Fibroblast of skin of back (primary cell): Measurements from ENCODE around the gene ACVR1.

Experiments
- DNase-seq: peaks from one replicate; pipeline ENCODE4 v3.0.0-alpha.2; 2013

The ACVR1 gene

GRCh38 chr2:157692768-157693167, 183.4 kb downstream of the ACVR1 start:
- peak; percentile 92 for DNase-seq

DNA sequence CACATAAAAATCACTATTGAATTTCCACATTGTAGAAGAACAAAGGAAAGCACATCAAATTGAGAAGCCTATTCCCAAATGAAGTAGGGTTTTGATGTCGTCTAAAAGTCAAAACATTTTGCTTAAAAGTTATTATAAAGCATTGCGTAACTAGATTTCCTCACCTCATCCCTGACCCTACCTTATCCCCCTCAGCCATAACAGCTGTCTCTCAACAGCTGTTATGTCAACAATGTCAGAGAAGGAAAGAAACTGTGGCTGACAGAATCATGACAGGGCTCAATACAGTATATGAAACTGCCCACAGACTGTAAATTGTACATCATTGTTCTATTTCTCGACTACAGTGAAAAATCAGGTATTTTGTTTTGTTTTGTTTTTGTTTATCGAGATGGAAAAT, 184.4 kb downstream of the ACVR1 start:
- no peak for DNase-seq

DNA sequence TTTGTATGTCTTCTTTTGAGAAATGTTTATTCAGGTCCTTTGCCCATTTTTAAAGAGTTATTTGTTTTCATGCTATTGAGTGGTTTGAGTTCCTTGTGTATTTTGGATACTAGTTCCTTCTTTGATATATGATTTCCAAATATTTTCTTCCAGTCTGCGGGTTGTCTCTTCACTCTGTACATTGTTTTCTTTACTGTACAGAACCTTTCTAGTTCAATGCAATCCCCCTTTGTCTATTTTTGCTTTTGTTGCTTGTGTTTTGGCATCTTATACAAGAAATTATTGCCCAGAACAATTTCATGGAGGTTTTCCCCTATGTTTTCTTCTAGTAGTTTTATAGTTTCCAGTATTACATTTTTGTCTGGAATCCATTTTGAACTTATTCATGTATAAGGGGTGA, 185.0 kb downstream of the ACVR1 start:
- DNase-seq: no peak
